ENCODE measurements around the gene GFER. TPM values are rescaled to one million over a fixed set of nuclear protein-coding genes. Genes with fewer than 3 reads are reported as not detected.
A peak's percentile ranks its signal among the peaks of the same experiment; 100 is the strongest.
"Not testable (repeated sequence)": the region's sequence is repeated elsewhere in the genome, so short reads cannot be mapped to it uniquely, and the experiment has no call there.

Gene GFER
- 30.0 TPM for total RNA-seq (ENCODE audit: unreplicated experiment)
- long read RNA-seq, transcript GFER-201 (3 exons, 2,345 nt) = major isoform, 28 of 31 reads
- long read RNA-seq, partial matches to known transcripts = 0 of 31 reads
- long read RNA-seq, other reads (novel, unspliced or antisense) = 2 of 31 reads

DNA sequence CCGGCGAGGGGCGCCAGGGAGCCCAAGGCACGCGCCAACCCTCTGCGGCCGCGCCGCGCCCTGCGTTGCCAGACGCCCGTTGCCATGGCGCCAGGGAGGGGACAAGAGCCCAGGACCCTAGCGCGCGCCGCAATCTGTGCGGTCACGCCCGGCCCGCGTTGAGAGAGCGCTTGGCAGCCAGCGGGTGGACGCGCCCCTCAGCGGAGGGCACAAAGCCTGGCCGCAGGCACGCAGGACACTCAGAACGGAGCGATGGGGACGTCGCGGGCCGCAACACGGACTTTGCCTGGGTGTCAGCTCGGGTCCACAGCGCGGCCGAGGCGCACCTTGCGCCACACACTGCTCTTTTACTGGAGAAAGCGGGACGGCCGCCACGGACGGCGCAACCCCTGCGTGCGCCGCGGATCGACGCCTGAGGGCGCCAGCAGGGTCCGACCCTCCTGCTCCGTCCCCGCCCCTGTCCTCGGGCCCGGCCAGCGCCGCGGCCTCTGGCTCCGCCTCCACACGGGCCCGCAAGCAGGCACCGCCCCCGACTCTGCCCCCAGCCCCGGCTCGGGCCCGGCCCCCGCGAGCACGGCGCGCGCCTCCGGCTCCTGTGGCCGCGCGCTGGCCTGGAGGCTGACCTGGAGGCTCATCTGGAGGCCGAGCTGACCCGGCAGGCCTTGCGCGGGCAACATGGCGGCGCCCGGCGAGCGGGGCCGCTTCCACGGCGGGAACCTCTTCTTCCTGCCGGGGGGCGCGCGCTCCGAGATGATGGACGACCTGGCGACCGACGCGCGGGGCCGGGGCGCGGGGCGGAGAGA is at the start of gene GFER:
GFER (plus strand) TSS at position 650 of the 803 bp plus-strand sequence; CDS start at position 676, 26 bp downstream.
- peaks cover 36% of the 10 kb centered on the region for H3K27me3 Mint-ChIP-seq (ENCODE audit: unreplicated experiment)
- H3K4me3 Mint-ChIP-seq (ENCODE audit: unreplicated experiment) = peak within 1 kb of the TSS; percentile 89
- H3K36me3 Mint-ChIP-seq (ENCODE audit: low read depth, unreplicated experiment) = peaks cover 5% of the 10 kb centered on the region
- H3K4me1 Mint-ChIP-seq (ENCODE audit: unreplicated experiment) = peaks cover 14% of the 10 kb centered on the region
- peak; percentile 98 for DNase-seq (ENCODE audit: low spot score)
- H3K9me3 Mint-ChIP-seq (ENCODE audit: unreplicated experiment) = no peaks in the 10 kb centered on the region
- peak within 1 kb of the TSS; percentile 67 for H3K27ac Mint-ChIP-seq (ENCODE audit: unreplicated experiment)
- TF ChIP-seq CTCF (IDR thresholded peaks at IDR 0.05; ENCODE audit: unreplicated experiment) = peak; percentile 25

DNA sequence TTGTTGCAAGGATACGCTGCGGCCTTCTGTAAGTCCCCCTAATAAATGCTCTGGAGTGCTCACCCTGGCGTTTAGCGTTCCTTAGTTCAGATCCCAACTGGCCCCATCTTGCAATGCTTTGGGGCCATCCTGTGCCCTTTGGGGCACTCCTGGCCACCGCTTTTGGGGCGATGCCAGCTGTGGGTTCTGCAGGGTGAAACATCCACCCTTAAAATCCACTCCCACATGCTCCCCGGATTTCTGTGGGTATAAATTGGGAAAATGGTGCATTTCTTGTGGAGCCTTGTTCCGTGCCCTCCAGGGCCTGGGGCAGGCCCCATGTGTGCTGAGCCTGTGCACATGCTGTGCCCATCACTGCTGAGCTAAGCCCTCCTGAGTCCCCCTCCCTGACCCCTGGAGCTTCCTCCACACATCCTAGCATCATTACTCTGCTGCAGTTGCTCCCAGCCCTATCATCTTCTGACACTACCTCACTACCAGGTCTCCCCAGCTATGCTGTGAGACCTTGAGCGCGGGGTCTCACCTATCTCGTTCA is 47.0 kb upstream of the GFER start:
- H3K36me3 Mint-ChIP-seq (ENCODE audit: low read depth, unreplicated experiment) = peaks cover 5% of the 10 kb centered on the region
- no peaks in the 10 kb centered on the region for H3K9me3 Mint-ChIP-seq (ENCODE audit: unreplicated experiment)
- DNase-seq (ENCODE audit: low spot score) = no peak
- TF ChIP-seq CTCF (IDR thresholded peaks at IDR 0.05; ENCODE audit: unreplicated experiment) = no peak
- no peak overlapping the region for H3K27ac Mint-ChIP-seq (ENCODE audit: unreplicated experiment)
- H3K4me3 Mint-ChIP-seq (ENCODE audit: unreplicated experiment) = no peak overlapping the region
- H3K4me1 Mint-ChIP-seq (ENCODE audit: unreplicated experiment) = no peaks in the 10 kb centered on the region
- peaks cover 5% of the 10 kb centered on the region for H3K27me3 Mint-ChIP-seq (ENCODE audit: unreplicated experiment)

- Mint-ChIP-seq H3K27ac (ENCODE audit: unreplicated experiment) (no peak overlapping the region), H3K36me3 (ENCODE audit: low read depth, unreplicated experiment) (peaks cover 5% of the 10 kb centered on the region), H3K27me3 (ENCODE audit: unreplicated experiment) (peaks cover 3% of the 10 kb centered on the region), H3K9me3 (ENCODE audit: unreplicated experiment) (no peaks in the 10 kb centered on the region), H3K4me3 (ENCODE audit: unreplicated experiment) (no peak overlapping the region), H3K4me1 (ENCODE audit: unreplicated experiment) (no peaks in the 10 kb centered on the region)
- no peak for DNase-seq (ENCODE audit: low spot score)
- TF ChIP-seq CTCF (IDR thresholded peaks at IDR 0.05; ENCODE audit: unreplicated experiment) = no peak
Observed at GRCh38 chr16:1938316-1938715, 45.7 kb upstream of the GFER start.

DNA sequence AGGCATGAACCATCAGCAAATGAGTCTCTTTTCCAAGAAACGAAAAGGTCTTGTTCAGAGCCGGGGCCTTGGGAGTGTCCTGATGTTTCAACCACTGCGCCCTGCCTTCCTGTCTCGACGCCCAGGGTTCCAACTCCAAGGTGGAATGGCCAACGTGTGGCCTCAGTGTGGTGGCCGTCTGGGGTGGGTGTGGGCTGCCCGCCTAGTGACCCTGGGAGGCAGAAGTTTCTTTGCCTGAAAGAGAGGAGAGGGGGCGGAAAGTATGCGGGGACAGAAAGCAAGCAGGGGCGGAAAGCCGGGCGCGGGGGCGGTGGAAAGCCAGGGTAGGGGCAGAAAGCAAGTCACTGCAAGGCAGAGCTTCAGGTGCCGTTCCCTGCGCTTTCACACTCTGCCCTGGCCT is 45.1 kb upstream of the GFER start:
- Mint-ChIP-seq H3K9me3 (ENCODE audit: unreplicated experiment) (no peaks in the 10 kb centered on the region), H3K4me1 (ENCODE audit: unreplicated experiment) (no peaks in the 10 kb centered on the region), H3K27me3 (ENCODE audit: unreplicated experiment) (peaks cover 4% of the 10 kb centered on the region), H3K27ac (ENCODE audit: unreplicated experiment) (no peak overlapping the region), H3K4me3 (ENCODE audit: unreplicated experiment) (no peak overlapping the region), H3K36me3 (ENCODE audit: low read depth, unreplicated experiment) (peaks cover 5% of the 10 kb centered on the region)
- DNase-seq (ENCODE audit: low spot score) = no peak
- TF ChIP-seq CTCF (IDR thresholded peaks at IDR 0.05; ENCODE audit: unreplicated experiment) = no peak

DNA sequence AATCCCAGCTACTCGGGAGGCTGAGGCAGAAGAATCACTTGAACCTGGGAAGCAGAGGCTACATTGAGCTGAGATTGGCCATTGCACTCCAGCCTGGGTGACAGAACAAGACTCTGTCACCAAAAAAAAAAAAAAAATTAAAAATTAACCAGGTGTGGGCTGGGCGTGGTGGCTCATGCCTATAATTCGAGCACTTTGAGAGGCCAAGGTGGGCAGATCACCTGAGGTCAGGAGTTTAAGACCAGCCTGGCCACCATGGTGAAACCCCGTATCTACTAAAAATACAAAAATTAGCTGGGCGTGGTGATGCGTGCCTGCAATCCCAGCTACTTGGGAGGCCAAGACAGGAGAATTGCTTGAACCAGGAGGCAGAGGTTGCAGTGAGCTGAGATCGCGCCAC is 44.2 kb upstream of the GFER start:
- H3K4me3 Mint-ChIP-seq (ENCODE audit: unreplicated experiment); DNase-seq (ENCODE audit: low spot score); H3K36me3 Mint-ChIP-seq (ENCODE audit: low read depth, unreplicated experiment); H3K9me3 Mint-ChIP-seq (ENCODE audit: unreplicated experiment); H3K27ac Mint-ChIP-seq (ENCODE audit: unreplicated experiment); H3K4me1 Mint-ChIP-seq (ENCODE audit: unreplicated experiment); H3K27me3 Mint-ChIP-seq (ENCODE audit: unreplicated experiment): not testable (repeated sequence)
